Epithelial cell of proximal tubule (primary cell): ENCODE data around the gene LRRC3B. TPM values are rescaled to one million over a fixed set of nuclear protein-coding genes. Genes with fewer than 3 reads are reported as not detected.

Experiments used
- DNase-seq: peaks from one replicate; pipeline ENCODE4 v3.0.0-alpha.2; 2011; ENCODE audit warnings: low read depth
- H3K4me3 ChIP-seq: 2 replicates; pipeline ENCODE4 v1.5.1; 2011; ENCODE audit warnings: low read depth, mild to moderate bottlenecking, low read length
- CTCF ChIP-seq: conservative IDR thresholded peaks from 2 replicates; pipeline ENCODE4 v1.5.1; 2012; ENCODE audit warnings: low read depth, mild to moderate bottlenecking, low read length
- total RNA-seq: library from RNA; depleted of rRNA; stranded (reverse); fragments of >200 nt; gene quantifications from 2 replicates; pipeline ENCODE4 v1.2.3, GENCODE V29; 2015

LRRC3B gene
- total RNA-seq, 1 donor from 2014 or later, result not detected

- no peak for TF ChIP-seq CTCF
- no peak overlapping the region for H3K4me3 ChIP-seq
- DNase-seq, result no peak
Observed at GRCh38 chr3:26621906-26622620, 509 bp upstream of the LRRC3B start.

- DNase-seq, result no peak
- TF ChIP-seq CTCF, result no peak
- no peak overlapping the region for H3K4me3 ChIP-seq
Observed at GRCh38 chr3:26623419-26624208, 1.0 kb downstream of the LRRC3B start.

GRCh38 chr3:26624209-26624765, 1.7 kb downstream of the LRRC3B start:
- no peak for DNase-seq
- TF ChIP-seq CTCF, result no peak
- no peak overlapping the region for H3K4me3 ChIP-seq

- no peak for TF ChIP-seq CTCF
- no peak overlapping the region for H3K4me3 ChIP-seq
Observed at GRCh38 chr3:26625187-26625586, 2.6 kb downstream of the LRRC3B start.

GRCh38 chr3:26627080-26627479, 4.5 kb downstream of the LRRC3B start:
- no peak overlapping the region for H3K4me3 ChIP-seq
- DNase-seq, result no peak
- no peak for TF ChIP-seq CTCF

More at GRCh38 chr3:26625187-26625586, 2.6 kb downstream of the LRRC3B start:
- no peak for DNase-seq

- TF ChIP-seq CTCF, result no peak
- DNase-seq, result no peak
- no peak overlapping the region for H3K4me3 ChIP-seq
Observed at GRCh38 chr3:26628915-26629314, 6.3 kb downstream of the LRRC3B start.
